Inflammatory macrophage treated with lipopolysaccharide for 4 hours (primary cell): Measurements from ENCODE around the gene SAMD3.
"Not testable (repeated sequence)": the region's sequence is repeated elsewhere in the genome, so short reads cannot be mapped to it uniquely, and the experiment has no call there.

Source experiments
- DNase-seq: peaks from one replicate; pipeline ENCODE4 v3.0.0-alpha.2; 2020

The SAMD3 gene

GRCh38 chr6:130222775-130223174 is at the start of gene SAMD3:
Gene SAMD3, minus strand, starts transcription at chr6:130222951. Its CDS starts 7,678 bp downstream, at chr6:130215273.
- DNase-seq = no peak

- DNase-seq = no peak
These were observed 47.4 kb upstream of the SAMD3 start for GRCh38 chr6:130269969-130270635.

GRCh38 chr6:130265553-130265952 is 42.8 kb upstream of the SAMD3 start:
- not testable (repeated sequence) for DNase-seq

GRCh38 chr6:130262008-130262407 is 39.3 kb upstream of the SAMD3 start:
- DNase-seq = no peak

- DNase-seq = not testable (repeated sequence)
These were observed 38.8 kb upstream of the SAMD3 start for GRCh38 chr6:130261558-130261957.

GRCh38 chr6:130260614-130261241 is 38.0 kb upstream of the SAMD3 start:
- DNase-seq = not testable (repeated sequence)

- DNase-seq = not testable (repeated sequence)
These were observed 37.3 kb upstream of the SAMD3 start for GRCh38 chr6:130260050-130260462.

GRCh38 chr6:130259557-130259956 is 36.8 kb upstream of the SAMD3 start:
- no peak for DNase-seq

GRCh38 chr6:130259140-130259539 is 36.4 kb upstream of the SAMD3 start:
- no peak for DNase-seq

GRCh38 chr6:130252527-130253237 is 29.9 kb upstream of the SAMD3 start:
- DNase-seq = no peak

GRCh38 chr6:130245267-130245666 is 22.5 kb upstream of the SAMD3 start:
- DNase-seq = no peak

GRCh38 chr6:130244728-130245127 is 22.0 kb upstream of the SAMD3 start:
- DNase-seq = no peak

GRCh38 chr6:130240232-130240631 is 17.5 kb upstream of the SAMD3 start:
- DNase-seq = no peak

- no peak for DNase-seq
These were observed 17.0 kb upstream of the SAMD3 start for GRCh38 chr6:130239755-130240154.

- DNase-seq = no peak
These were observed 10.6 kb upstream of the SAMD3 start for GRCh38 chr6:130233330-130233729.

GRCh38 chr6:130230531-130230930 is 7.8 kb upstream of the SAMD3 start:
- DNase-seq = not testable (repeated sequence)

- no peak for DNase-seq
These were observed 6.9 kb upstream of the SAMD3 start for GRCh38 chr6:130229645-130230044.

- no peak for DNase-seq
These were observed 757 bp upstream of the SAMD3 start for GRCh38 chr6:130223508-130223907.

GRCh38 chr6:130218134-130218533 is 4.6 kb downstream of the SAMD3 start:
- no peak for DNase-seq

- no peak for DNase-seq
These were observed 6.1 kb downstream of the SAMD3 start for GRCh38 chr6:130216620-130217019.

- DNase-seq = no peak
These were observed 7.2 kb downstream of the SAMD3 start for GRCh38 chr6:130215526-130215925.

GRCh38 chr6:130212215-130212874 is 10.4 kb downstream of the SAMD3 start:
- no peak for DNase-seq

- DNase-seq = no peak
These were observed 11.1 kb downstream of the SAMD3 start for GRCh38 chr6:130211691-130212090.
